DOHH2 (cell line): ENCODE measurements around the gene KDM2A.

Experiments used
- H3F3A ChIP-seq: fragments of 200-600 bp; sonication (generic), shearing (Covaris generic); 2 replicates; pipeline ENCODE4 v1.6.0; 2016; ENCODE audit warnings: antibody characterized with exemption, mild to moderate bottlenecking; ENCODE audit not compliant: control insufficient read depth, insufficient read depth
- H3K27ac ChIP-seq: fragments of 200-600 bp; sonication (generic); 2 replicates; pipeline ENCODE4 v1.5.1; 2014; ENCODE audit warnings: low read depth, mild to moderate bottlenecking, low read length, moderate library complexity
- H3K27me3 ChIP-seq: fragments of 200-600 bp; sonication (generic); 2 replicates; pipeline ENCODE4 v1.6.1; 2014; ENCODE audit warnings: mild to moderate bottlenecking, low read length, mixed read lengths; ENCODE audit not compliant: control insufficient read depth
- H3K36me3 ChIP-seq: fragments of 200-600 bp; sonication (generic); 2 replicates; pipeline ENCODE4 v1.6.1; 2014; ENCODE audit warnings: mild to moderate bottlenecking, low read length, moderate library complexity, mixed read lengths; ENCODE audit not compliant: control insufficient read depth
- H3K4me1 ChIP-seq: fragments of 200-600 bp; sonication (generic); 2 replicates; pipeline ENCODE4 v1.6.1; 2014; ENCODE audit warnings: mild to moderate bottlenecking, low read length, mixed read lengths; ENCODE audit not compliant: control insufficient read depth
- H3K4me2 ChIP-seq: fragments of 200-600 bp; sonication (generic); 2 replicates; pipeline ENCODE4 v1.6.0; 2014; ENCODE audit warnings: mild to moderate bottlenecking, low read length, moderate library complexity
- H3K4me3 ChIP-seq: fragments of 200-600 bp; sonication (generic); 2 replicates; pipeline ENCODE4 v1.5.1; 2014; ENCODE audit warnings: mild to moderate bottlenecking, low read length, mixed read lengths
- H3K79me2 ChIP-seq: fragments of 200-600 bp; sonication (generic); 2 replicates; pipeline ENCODE4 v1.6.1; 2014; ENCODE audit warnings: mild to moderate bottlenecking, low read length, mixed read lengths; ENCODE audit not compliant: control insufficient read depth
- H3K9me2 ChIP-seq: fragments of 200-600 bp; sonication (generic); replicated peaks from 2 replicates; pipeline ENCODE4 v1.6.1; 2014; ENCODE audit warnings: mild to moderate bottlenecking, low read length, mixed read lengths; ENCODE audit not compliant: control insufficient read depth
- H3K9me3 ChIP-seq: fragments of 200-600 bp; sonication (generic); 2 replicates; pipeline ENCODE4 v1.6.1; 2014; ENCODE audit warnings: antibody characterized with exemption, low read length, mixed read lengths; ENCODE audit not compliant: control insufficient read depth, insufficient read depth
- H4K20me1 ChIP-seq: fragments of 200-600 bp; sonication (generic); 2 replicates; pipeline ENCODE4 v1.6.0; 2014; ENCODE audit warnings: low read depth, mild to moderate bottlenecking, antibody characterized with exemption, low read length, moderate library complexity; ENCODE audit not compliant: control insufficient read depth, insufficient read depth
- EZH2phosphoT487 ChIP-seq: fragments of 200-600 bp; sonication (generic); IDR thresholded peaks from 2 replicates; pipeline ENCODE4 v1.6.1; 2017; ENCODE audit warnings: borderline replicate concordance, mild to moderate bottlenecking, antibody characterized with exemption, low read length, moderate library complexity, mixed read lengths
- TF ChIP-seq, protein P1 (sequence below): fragments of 200-600 bp; sonication (generic); IDR thresholded peaks from one replicate; pipeline ENCODE4 v1.5.1; 2014; ENCODE audit warnings: antibody characterized with exemption, mild to moderate bottlenecking, low read depth, low read length; ENCODE audit not compliant: poor library complexity, severe bottlenecking

Gene KDM2A

DNA sequence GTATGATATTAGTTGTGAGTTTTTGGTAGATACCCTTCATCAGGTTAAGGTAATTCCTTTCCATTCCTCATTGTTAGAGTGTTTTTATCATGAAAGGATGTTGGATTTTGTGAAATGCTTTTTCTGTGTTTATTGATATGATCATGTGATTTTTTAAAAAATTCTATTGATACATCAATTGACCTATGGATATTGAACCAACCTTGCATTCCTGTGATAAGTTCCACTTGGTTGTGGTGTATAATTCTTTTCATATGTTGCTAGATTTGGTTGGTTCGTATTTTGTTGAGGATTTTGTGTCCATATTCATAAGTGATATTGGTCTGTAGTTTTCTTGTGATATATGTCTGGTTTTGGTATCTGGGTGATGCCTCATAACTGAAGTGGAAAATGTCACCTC, 176.8 kb downstream of the KDM2A start:
- Histone ChIP-seq H3K79me2 (peaks cover 41% of the 10 kb centered on the region), H3K9me2 (no peaks in the 10 kb centered on the region), H3K9me3 (peaks cover 23% of the 10 kb centered on the region), H3K27me3 (no peaks in the 10 kb centered on the region), H3K4me3 (no peak overlapping the region), H3K36me3 (peaks cover 90% of the 10 kb centered on the region), H3K4me2 (no peak overlapping the region), H3K27ac (no peak overlapping the region), H3K4me1 (peaks cover 5% of the 10 kb centered on the region), H4K20me1 (no peaks in the 10 kb centered on the region), H3F3A (no peaks in the 10 kb centered on the region)
- no peak for TF ChIP-seq EZH2phosphoT487
- TF ChIP-seq, protein P1, sequence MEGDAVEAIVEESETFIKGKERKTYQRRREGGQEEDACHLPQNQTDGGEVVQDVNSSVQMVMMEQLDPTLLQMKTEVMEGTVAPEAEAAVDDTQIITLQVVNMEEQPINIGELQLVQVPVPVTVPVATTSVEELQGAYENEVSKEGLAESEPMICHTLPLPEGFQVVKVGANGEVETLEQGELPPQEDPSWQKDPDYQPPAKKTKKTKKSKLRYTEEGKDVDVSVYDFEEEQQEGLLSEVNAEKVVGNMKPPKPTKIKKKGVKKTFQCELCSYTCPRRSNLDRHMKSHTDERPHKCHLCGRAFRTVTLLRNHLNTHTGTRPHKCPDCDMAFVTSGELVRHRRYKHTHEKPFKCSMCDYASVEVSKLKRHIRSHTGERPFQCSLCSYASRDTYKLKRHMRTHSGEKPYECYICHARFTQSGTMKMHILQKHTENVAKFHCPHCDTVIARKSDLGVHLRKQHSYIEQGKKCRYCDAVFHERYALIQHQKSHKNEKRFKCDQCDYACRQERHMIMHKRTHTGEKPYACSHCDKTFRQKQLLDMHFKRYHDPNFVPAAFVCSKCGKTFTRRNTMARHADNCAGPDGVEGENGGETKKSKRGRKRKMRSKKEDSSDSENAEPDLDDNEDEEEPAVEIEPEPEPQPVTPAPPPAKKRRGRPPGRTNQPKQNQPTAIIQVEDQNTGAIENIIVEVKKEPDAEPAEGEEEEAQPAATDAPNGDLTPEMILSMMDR, result no peak

DNA sequence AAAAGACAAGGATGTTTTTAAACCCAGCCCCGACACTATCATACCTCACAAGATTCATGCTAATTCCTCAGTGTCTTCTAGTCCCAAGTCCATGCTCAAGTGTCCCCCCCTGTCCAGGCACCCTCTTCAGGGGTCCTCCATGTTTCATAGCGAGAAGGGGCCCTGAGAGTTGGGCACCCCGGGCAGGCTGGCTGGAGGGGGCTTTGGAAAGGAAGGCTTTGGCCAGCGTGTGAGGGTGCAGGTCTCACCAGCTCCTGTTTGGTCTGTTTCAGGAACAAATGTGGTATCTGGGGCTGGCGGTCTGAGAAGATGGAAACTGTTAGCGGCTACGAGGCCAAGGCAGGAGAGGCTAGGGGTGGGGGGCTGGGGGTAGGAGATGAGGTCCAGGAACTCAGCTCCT, 179.7 kb downstream of the KDM2A start:
- no peaks in the 10 kb centered on the region for H3K27me3 ChIP-seq
- H3K27ac ChIP-seq, result no peak overlapping the region
- peaks cover 79% of the 10 kb centered on the region for H3K36me3 ChIP-seq
- H3K9me3 ChIP-seq, result peaks cover 23% of the 10 kb centered on the region
- TF ChIP-seq EZH2phosphoT487, result no peak
- TF ChIP-seq, protein P1, result no peak
- H3K9me2 ChIP-seq, result no peaks in the 10 kb centered on the region
- H3F3A ChIP-seq, result no peaks in the 10 kb centered on the region
- H3K4me3 ChIP-seq, result no peak overlapping the region
- no peak overlapping the region for H3K4me2 ChIP-seq
- no peaks in the 10 kb centered on the region for H4K20me1 ChIP-seq
- no peaks in the 10 kb centered on the region for H3K4me1 ChIP-seq
- H3K79me2 ChIP-seq, result peaks cover 20% of the 10 kb centered on the region

DNA sequence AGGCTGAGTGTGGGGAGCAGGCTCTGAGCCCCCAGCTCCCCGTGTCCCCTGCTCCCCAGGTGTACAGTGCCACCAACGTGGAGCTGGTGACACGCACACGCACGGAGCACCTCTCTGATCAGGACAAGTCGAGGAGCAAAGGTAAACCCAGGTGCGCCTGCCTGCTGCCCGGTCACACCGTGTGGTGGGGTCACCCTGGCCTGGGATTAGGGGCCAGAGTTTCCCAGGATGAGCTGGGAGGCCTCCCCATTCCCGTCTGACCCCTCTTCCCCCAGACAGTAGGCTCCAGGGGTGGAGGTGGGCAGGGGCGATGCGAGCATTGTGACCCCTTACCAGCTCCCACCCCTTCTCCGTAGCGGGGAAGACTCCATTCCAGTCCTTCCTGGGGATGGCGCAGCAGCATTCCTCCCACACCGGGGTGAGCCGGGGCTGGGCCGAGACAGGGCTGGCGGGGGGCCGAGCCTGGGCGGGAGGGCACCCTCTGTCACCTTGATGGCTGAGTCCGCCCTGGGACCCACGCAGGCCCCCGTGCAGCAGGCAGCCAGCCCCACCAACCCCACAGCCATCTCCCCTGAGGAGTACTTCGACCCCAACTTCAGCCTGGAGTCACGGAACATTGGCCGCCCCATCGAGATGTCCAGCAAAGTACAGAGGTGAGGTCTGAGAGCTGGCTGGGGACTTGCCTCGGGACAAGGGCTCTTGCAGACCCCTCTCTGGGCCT, 180.6 kb downstream of the KDM2A start:
- Histone ChIP-seq H3K9me2 (no peaks in the 10 kb centered on the region), H3K27me3 (no peaks in the 10 kb centered on the region), H3K36me3 (peaks cover 70% of the 10 kb centered on the region), H3K4me2 (no peak overlapping the region), H3K9me3 (peaks cover 17% of the 10 kb centered on the region), H3K4me1 (no peaks in the 10 kb centered on the region), H4K20me1 (no peaks in the 10 kb centered on the region), H3K79me2 (peaks cover 13% of the 10 kb centered on the region), H3F3A (no peaks in the 10 kb centered on the region), H3K27ac (no peak overlapping the region), H3K4me3 (no peak overlapping the region)
- TF ChIP-seq, protein P1, result no peak
- no peak for TF ChIP-seq EZH2phosphoT487
